GM12878 (cell line): ENCODE data around the gene TTLL8. TPM values are rescaled to one million over a fixed set of nuclear protein-coding genes. Genes with fewer than 3 reads are reported as not detected.

ENCODE experiments used
- ATAC-seq: fragments of 200-7000 bp; cut with Tn5 transposase; 3 replicates; pipeline ENCODE4 v1.9.1; 2020; ENCODE audit warnings: mild to moderate bottlenecking, moderate library complexity
- BruUV-seq: library from RNA; stranded (reverse); fragments of 400-500 nt; replicated peaks from 2 replicates; lab custom pipeline; 2021; lab: Mats Ljungman, UMichigan
- CTCF ChIA-PET: fragments of 300-600 bp; sonication (Branson Sonifier 250); formaldehyde crosslinking; extraction: SDS; loops from one replicate; lab custom pipeline; 2021; ENCODE audit warnings: inconsistent platforms; lab: Yijun Ruan, JAX
- POLR2A ChIA-PET: fragments of 350-600 bp; formaldehyde crosslinking; extraction: SDS; loops from one replicate; lab custom pipeline; 2021; ENCODE audit warnings: inconsistent platforms; lab: Charles Lee
- RAD21 ChIA-PET: fragments of 300-600 bp; sonication (Branson Sonifier 250); formaldehyde crosslinking; loops from one replicate; lab custom pipeline; 2023; ENCODE audit warnings: antibody characterized with exemption; ENCODE audit not compliant: unreplicated experiment; lab: Charles Lee
- SMC1A ChIA-PET: fragments of 300-600 bp; sonication (Branson Sonifier 250); formaldehyde crosslinking; loops from one replicate; lab custom pipeline; 2023; ENCODE audit not compliant: unreplicated experiment, uncharacterized antibody; lab: Charles Lee
- DNase-seq: peaks from one replicate; pipeline ENCODE4 v3.0.0-alpha.2; 2011; ENCODE audit warnings: low read depth, low spot score
- FAIRE-seq: peaks from 3 replicates; lab custom pipeline; 2011; peaks lifted over from hg19 to GRCh38; lab: Jason Lieb, UNC
- H2AFZ ChIP-seq: 2 replicates; pipeline ENCODE4 v1.6.0; 2011; ENCODE audit warnings: low read depth, low read length, control low read depth; ENCODE audit not compliant: control insufficient read depth
- H3K27ac ChIP-seq: 2 replicates; pipeline ENCODE4 v1.5.1; 2011; ENCODE audit warnings: control low read depth; ENCODE audit not compliant: control insufficient read depth, insufficient read depth
- H3K27me3 ChIP-seq, 2 experiments: replicated peaks in 1 of 2; 2 replicates each; pipeline versions ENCODE4 v1.6.0 to v1.6.1; 2011; ENCODE audit warnings: low read length in 1 of 2; ENCODE audit not compliant: control insufficient read depth in 2 of 2, insufficient read depth in 2 of 2
- H3K36me3 ChIP-seq, 2 experiments: 2 replicates each; pipeline ENCODE4 v1.5.1; 2011; ENCODE audit warnings: low read length in 1 of 2; ENCODE audit not compliant: control insufficient read depth in 2 of 2, insufficient read depth in 2 of 2
- H3K4me1 ChIP-seq: 2 replicates; pipeline ENCODE4 v1.6.1; 2011; ENCODE audit warnings: mild to moderate bottlenecking, low read length, moderate library complexity, mixed read lengths; ENCODE audit not compliant: control insufficient read depth, insufficient read depth
- H3K4me2 ChIP-seq: 2 replicates; pipeline ENCODE4 v1.6.0; 2011; ENCODE audit warnings: control low read depth; ENCODE audit not compliant: control insufficient read depth, insufficient read depth
- H3K4me3 ChIP-seq: fragments of 200-600 bp; sonication (generic); 2 replicates; pipeline ENCODE4 v1.5.1; 2016
- H3K79me2 ChIP-seq: 2 replicates; pipeline ENCODE4 v1.6.0; 2011; ENCODE audit warnings: low read length; ENCODE audit not compliant: control insufficient read depth, insufficient read depth
- H3K9ac ChIP-seq: 2 replicates; pipeline ENCODE4 v1.8.0; 2011; ENCODE audit warnings: low read length, control low read depth, mixed read lengths; ENCODE audit not compliant: control insufficient read depth, insufficient read depth
- H3K9me3 ChIP-seq: replicated peaks from 3 replicates; pipeline ENCODE4 v1.5.1; 2011; ENCODE audit warnings: mild to moderate bottlenecking, low read length; ENCODE audit not compliant: control insufficient read depth, insufficient read depth
- H4K20me1 ChIP-seq: 2 replicates; pipeline ENCODE4 v1.6.0; 2011; ENCODE audit not compliant: control insufficient read depth, insufficient read depth
- BACH1 ChIP-seq: fragments of 450-650 bp; IDR thresholded peaks from 2 replicates; pipeline ENCODE4 v1.6.1; 2017; ENCODE audit warnings: mild to moderate bottlenecking, borderline replicate concordance
- CBX3 ChIP-seq: fragments of 200-600 bp; sonication (generic); IDR thresholded peaks from 2 replicates; pipeline ENCODE4 v1.6.1; 2016; ENCODE audit warnings: low read depth, borderline replicate concordance
- CUX1 ChIP-seq: IDR thresholded peaks from 2 replicates; pipeline ENCODE4 v1.6.1; 2012; ENCODE audit warnings: improper control_type of control experiment, low read depth, low read length; ENCODE audit not compliant: insufficient replicate concordance
- ESRRA ChIP-seq: IDR thresholded peaks from 2 replicates; pipeline ENCODE4 v1.6.1; 2012; ENCODE audit warnings: mild to moderate bottlenecking, low read length, improper control_type of control experiment
- JUNB ChIP-seq: IDR thresholded peaks from 2 replicates; pipeline ENCODE4 v1.6.1; 2016; ENCODE audit warnings: antibody characterized with exemption, mild to moderate bottlenecking
- POLR2A ChIP-seq: IDR thresholded peaks from 2 replicates; pipeline ENCODE4 v1.6.1; 2011; ENCODE audit warnings: low read depth, mild to moderate bottlenecking, low read length
- PRDM15 ChIP-seq: fragments of 450-650 bp; formaldehyde crosslinking; IDR thresholded peaks from 2 replicates; pipeline ENCODE4 v1.4.0; 2020; ENCODE audit warnings: mild to moderate bottlenecking, moderate library complexity
- RFX5 ChIP-seq: IDR thresholded peaks from 2 replicates; pipeline ENCODE4 v1.6.1; 2011; ENCODE audit warnings: low read depth, low read length, improper control_type of control experiment
- SIX5 ChIP-seq: IDR thresholded peaks from 2 replicates; pipeline ENCODE4 v1.6.1; 2011; ENCODE audit warnings: mild to moderate bottlenecking, low read depth, low read length, moderate library complexity; ENCODE audit not compliant: severe bottlenecking
- SUZ12 ChIP-seq: fragments of 200-600 bp; sonication (generic); IDR thresholded peaks from one replicate; pipeline ENCODE4 v1.6.1; 2018; ENCODE audit warnings: antibody characterized with exemption, mild to moderate bottlenecking; ENCODE audit not compliant: unreplicated experiment
- ZNF207 ChIP-seq: fragments of 450-650 bp; IDR thresholded peaks from 2 replicates; pipeline ENCODE4 v1.6.1; 2014; ENCODE audit warnings: antibody characterized with exemption, mild to moderate bottlenecking, borderline replicate concordance
- ZNF687 ChIP-seq: fragments of 450-650 bp; IDR thresholded peaks from 2 replicates; pipeline ENCODE4 v1.6.1; 2017; ENCODE audit warnings: mild to moderate bottlenecking, moderate library complexity
- WGBS: methylation state at CpG from one replicate; pipeline ENCODE4 v1.1.6; 2016; ENCODE audit warnings: low lambda C conversion rate; ENCODE audit not compliant: insufficient replicate concordance, insufficient coverage; ENCODE audit errors: missing lambda C conversion rate; 5-methylcytosine and 5-hydroxymethylcytosine counted together
- in situ Hi-C: fragments of 300-500 bp; cut with MboI; formaldehyde crosslinking; loops from 9 replicates; pipeline ENCODE4 v1.14.3; 2018; ENCODE audit warnings: mixed read lengths
- intact Hi-C: fragments of 100-400 bp; cut with micrococcal nuclease; formaldehyde crosslinking; loops from one replicate; pipeline ENCODE4 v1.14.2; 2022; ENCODE audit not compliant: unreplicated experiment
- polyA plus RNA-seq, 11 experiments: library from polyadenylated mRNA; depleted of rRNA in 4 of 11; unstranded in 6 of 11; stranded (reverse) in 5 of 11; fragments of >200 nt; fragmentation: Nextera tagmentation in 4 of 11; fragmentation: Illumina TruSeq in 1 of 11; extraction: Ambion mirVana in 4 of 11; extraction: Trizol in 1 of 11; gene quantifications; 1 replicate in 1 of 11; 2 replicates in 10 of 11; pipeline versions ENCODE4 v1.2.1 to v1.2.3, GENCODE V29; 2011 to 2016; ENCODE audit warnings: inconsistent platforms in 2 of 11, missing spikeins in 2 of 11, low read depth in 1 of 11
- total RNA-seq, 4 experiments: library from RNA; depleted of rRNA in 3 of 4; stranded (reverse); fragments of >200 nt in 3 of 4; fragmentation: Illumina TruSeq in 1 of 4; extraction: Trizol in 1 of 4; gene quantifications; 2 replicates each; pipeline versions ENCODE4 v1.2.1 to v1.2.3, GENCODE V29; 2013 to 2021

Gene TTLL8
- total and polyA plus RNA-seq, 10 of the 15 experiments (the other 5 are each of a cell fraction or from before 2014, with no cell fraction given), result not detected

DNA sequence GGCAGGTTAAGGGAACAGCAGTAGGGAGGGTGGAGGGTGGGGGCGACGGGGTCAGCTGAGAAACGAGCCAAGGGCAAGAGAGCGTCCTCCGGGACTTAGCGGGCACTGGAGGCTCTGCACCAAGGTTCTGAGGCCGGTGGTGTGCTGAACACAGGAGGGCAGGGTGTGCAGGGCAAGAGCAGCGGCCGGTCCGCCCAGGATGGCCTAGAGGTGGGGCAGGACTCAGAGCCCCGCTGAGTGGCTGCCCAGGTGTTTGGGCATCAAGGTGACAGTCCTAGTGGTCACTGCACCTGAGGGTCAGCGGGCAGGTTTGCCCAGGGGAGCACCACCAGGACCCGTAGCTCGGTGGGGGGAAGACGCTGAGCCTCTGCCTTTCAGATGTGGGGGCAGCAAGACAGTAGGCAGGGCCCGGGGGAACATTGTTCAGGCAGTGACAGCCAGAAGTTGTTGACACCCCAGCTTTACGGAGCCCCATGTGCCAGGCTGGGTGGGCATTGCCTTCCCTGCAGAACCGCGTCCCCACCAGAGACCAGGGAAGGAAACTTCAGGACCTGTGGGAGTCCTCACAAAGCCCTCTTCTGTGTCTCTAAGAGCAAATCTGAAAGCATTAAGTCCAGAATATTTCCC, 4.5 kb upstream of the TTLL8 start:
- no peak for ATAC-seq
- ChIA-PET SMC1A (no interaction called here), RAD21 (no interaction called here), CTCF (no interaction called here), POLR2A (no interaction called here)
- no peaks in the 10 kb centered on the region for H3K4me1 ChIP-seq
- no peaks in the 10 kb centered on the region for H3K9me3 ChIP-seq
- no peak for DNase-seq
- in situ Hi-C loops, result no loop called here
- no peak overlapping the region for H3K9ac ChIP-seq
- no peak for FAIRE-seq
- H4K20me1 ChIP-seq, result no peaks in the 10 kb centered on the region
- no peak overlapping the region for H3K27ac ChIP-seq
- H2AFZ ChIP-seq, result no peak overlapping the region
- no peaks in the 10 kb centered on the region for H3K36me3 ChIP-seq
- intact Hi-C loops, result no loop called here
- no peak overlapping the region for H3K4me3 ChIP-seq
- no peaks in the 10 kb centered on the region; a peak in 2 of 4 replicates for H3K27me3 ChIP-seq
- no peak overlapping the region for H3K4me2 ChIP-seq
- H3K79me2 ChIP-seq, result no peaks in the 10 kb centered on the region
- no TSS peak for BruUV-seq
- 42% methylated on average over 19 of the region's 19 CpGs for WGBS
- no peak for TF ChIP-seq POLR2A
- TF ChIP-seq SUZ12, result no peak
- TF ChIP-seq SIX5, result no peak
- TF ChIP-seq PRDM15 (CRISPR knock-in tag), result no peak
- TF ChIP-seq CUX1, result no peak
- TF ChIP-seq JUNB, result no peak
- TF ChIP-seq BACH1, result no peak
- no peak for TF ChIP-seq ZNF687
- no peak for TF ChIP-seq RFX5
- no peak for TF ChIP-seq ZNF207
- no peak for TF ChIP-seq ESRRA
- TF ChIP-seq CBX3, result no peak
